ENCODE results near the gene PARD3B.

DNA sequence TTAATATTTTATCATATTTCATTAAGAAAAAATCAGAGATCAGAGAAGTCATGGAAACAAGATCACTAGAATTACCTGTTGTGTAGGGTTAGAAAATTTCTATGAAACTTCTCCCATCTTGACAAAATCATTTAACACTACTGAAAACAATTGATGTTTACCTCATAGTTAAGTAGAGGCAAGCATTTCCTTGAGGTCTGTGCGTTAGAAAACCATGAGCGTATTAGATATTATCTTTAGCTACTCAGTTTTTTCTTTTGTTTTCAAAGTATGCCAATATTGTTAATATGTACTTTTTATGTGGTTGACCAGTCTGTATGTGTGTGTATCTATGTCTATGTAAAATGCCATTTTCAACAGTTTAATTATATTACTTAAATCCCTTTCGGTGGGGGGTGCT lies 335.7 kb downstream of the PARD3B start:
- TF ChIP-seq, protein P1, sequence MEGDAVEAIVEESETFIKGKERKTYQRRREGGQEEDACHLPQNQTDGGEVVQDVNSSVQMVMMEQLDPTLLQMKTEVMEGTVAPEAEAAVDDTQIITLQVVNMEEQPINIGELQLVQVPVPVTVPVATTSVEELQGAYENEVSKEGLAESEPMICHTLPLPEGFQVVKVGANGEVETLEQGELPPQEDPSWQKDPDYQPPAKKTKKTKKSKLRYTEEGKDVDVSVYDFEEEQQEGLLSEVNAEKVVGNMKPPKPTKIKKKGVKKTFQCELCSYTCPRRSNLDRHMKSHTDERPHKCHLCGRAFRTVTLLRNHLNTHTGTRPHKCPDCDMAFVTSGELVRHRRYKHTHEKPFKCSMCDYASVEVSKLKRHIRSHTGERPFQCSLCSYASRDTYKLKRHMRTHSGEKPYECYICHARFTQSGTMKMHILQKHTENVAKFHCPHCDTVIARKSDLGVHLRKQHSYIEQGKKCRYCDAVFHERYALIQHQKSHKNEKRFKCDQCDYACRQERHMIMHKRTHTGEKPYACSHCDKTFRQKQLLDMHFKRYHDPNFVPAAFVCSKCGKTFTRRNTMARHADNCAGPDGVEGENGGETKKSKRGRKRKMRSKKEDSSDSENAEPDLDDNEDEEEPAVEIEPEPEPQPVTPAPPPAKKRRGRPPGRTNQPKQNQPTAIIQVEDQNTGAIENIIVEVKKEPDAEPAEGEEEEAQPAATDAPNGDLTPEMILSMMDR (conservative IDR thresholded peaks at IDR 0.05; ENCODE audit: low read depth in 2 of 2) = no peak
- no peak for TF ChIP-seq EZH2 (IDR thresholded peaks at IDR 0.05; ENCODE audit: low read depth, unreplicated experiment)
